Glutamatergic neuron (in vitro differentiated cells): ENCODE data around the gene XPOT. TPM values are rescaled to one million over a fixed set of nuclear protein-coding genes. Genes with fewer than 3 reads are reported as not detected.

Experiments
- DNase-seq: peaks from one replicate; pipeline ENCODE4 v3.0.0; 2022
- H3K27ac Mint-ChIP-seq: one replicate; pipeline ENCODE4 v1.8.0; 2020; ENCODE audit warnings: mild to moderate bottlenecking, mixed read lengths, inconsistent platforms; ENCODE audit not compliant: unreplicated experiment
- H3K27me3 Mint-ChIP-seq: one replicate; pipeline ENCODE4 v1.8.0; 2020; ENCODE audit warnings: mild to moderate bottlenecking, moderate library complexity, mixed read lengths, inconsistent platforms; ENCODE audit not compliant: unreplicated experiment
- H3K36me3 Mint-ChIP-seq: one replicate; pipeline ENCODE4 v1.8.0; 2020; ENCODE audit warnings: mild to moderate bottlenecking, mixed read lengths, inconsistent platforms; ENCODE audit not compliant: unreplicated experiment
- H3K4me1 Mint-ChIP-seq: one replicate; pipeline ENCODE4 v1.8.0; 2020; ENCODE audit warnings: mild to moderate bottlenecking, low read depth, mixed read lengths, inconsistent platforms; ENCODE audit not compliant: unreplicated experiment
- H3K4me3 Mint-ChIP-seq: one replicate; pipeline ENCODE4 v1.8.0; 2020; ENCODE audit warnings: mild to moderate bottlenecking, mixed read lengths, inconsistent platforms; ENCODE audit not compliant: unreplicated experiment
- H3K9me3 Mint-ChIP-seq: one replicate; pipeline ENCODE4 v1.8.0; 2020; ENCODE audit warnings: mild to moderate bottlenecking, moderate library complexity, mixed read lengths, inconsistent platforms; ENCODE audit not compliant: unreplicated experiment
- total RNA-seq: library from RNA; stranded (reverse); fragmentation: NEBNext Ultra II Directional; extraction: Animal tissue kit (Norgen Biotek cat#: 25700); gene quantifications from one replicate; pipeline ENCODE4 v1.2.1, GENCODE V29; 2021; ENCODE audit not compliant: unreplicated experiment
- TF ChIP-seq, protein P1 (sequence below): fragments of 200-600 bp; sonication (generic); IDR thresholded peaks from one replicate; pipeline ENCODE4 v1.5.0; 2021; ENCODE audit not compliant: partially characterized antibody, unreplicated experiment

Gene XPOT
- total RNA-seq, 1 donor from 2014 or later, result 108 TPM

DNA sequence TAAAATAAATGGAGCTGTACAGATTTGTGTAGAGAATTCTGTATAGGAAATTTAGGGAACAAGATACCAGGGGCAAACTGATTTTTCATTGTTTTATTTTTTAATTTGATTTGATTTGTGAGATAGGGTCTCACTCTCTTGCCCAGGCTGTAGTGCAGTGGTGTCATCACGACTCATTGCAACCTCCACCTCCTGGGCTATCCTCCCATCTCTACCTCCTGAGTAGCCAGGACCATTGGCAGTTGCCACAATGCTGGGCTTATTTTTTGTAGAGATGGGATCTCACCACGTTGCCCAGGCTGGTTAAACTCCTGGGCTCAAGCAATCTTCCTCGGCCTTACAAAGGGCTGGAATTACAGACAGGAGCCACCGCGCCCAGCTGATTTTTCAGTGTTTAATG is 29.7 kb downstream of the XPOT start:
- no peaks in the 10 kb centered on the region for H3K4me1 Mint-ChIP-seq
- no peak overlapping the region for H3K27ac Mint-ChIP-seq
- no peaks in the 10 kb centered on the region for H3K36me3 Mint-ChIP-seq
- no peak for DNase-seq
- H3K4me3 Mint-ChIP-seq, result no peak overlapping the region
- TF ChIP-seq, protein P1, sequence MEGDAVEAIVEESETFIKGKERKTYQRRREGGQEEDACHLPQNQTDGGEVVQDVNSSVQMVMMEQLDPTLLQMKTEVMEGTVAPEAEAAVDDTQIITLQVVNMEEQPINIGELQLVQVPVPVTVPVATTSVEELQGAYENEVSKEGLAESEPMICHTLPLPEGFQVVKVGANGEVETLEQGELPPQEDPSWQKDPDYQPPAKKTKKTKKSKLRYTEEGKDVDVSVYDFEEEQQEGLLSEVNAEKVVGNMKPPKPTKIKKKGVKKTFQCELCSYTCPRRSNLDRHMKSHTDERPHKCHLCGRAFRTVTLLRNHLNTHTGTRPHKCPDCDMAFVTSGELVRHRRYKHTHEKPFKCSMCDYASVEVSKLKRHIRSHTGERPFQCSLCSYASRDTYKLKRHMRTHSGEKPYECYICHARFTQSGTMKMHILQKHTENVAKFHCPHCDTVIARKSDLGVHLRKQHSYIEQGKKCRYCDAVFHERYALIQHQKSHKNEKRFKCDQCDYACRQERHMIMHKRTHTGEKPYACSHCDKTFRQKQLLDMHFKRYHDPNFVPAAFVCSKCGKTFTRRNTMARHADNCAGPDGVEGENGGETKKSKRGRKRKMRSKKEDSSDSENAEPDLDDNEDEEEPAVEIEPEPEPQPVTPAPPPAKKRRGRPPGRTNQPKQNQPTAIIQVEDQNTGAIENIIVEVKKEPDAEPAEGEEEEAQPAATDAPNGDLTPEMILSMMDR, result no peak
- H3K9me3 Mint-ChIP-seq, result no peaks in the 10 kb centered on the region
- no peaks in the 10 kb centered on the region for H3K27me3 Mint-ChIP-seq

DNA sequence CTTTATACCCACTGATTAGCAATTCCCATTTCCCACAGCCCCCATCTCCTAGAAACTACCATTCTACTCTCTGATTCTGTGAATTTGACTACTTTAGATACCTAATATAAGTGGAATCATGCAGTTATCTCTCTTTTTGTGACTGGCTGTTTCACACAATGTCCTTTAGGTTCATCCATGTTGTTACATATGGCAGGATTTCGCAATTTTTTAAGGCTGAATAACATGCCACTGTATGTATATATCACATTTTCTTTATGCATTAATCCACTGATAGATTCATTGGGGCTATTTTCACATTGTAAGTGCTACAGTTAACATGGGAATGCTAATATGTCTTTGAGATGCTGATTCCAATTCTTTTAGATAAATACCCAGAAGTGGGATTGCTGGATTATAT is 35.9 kb downstream of the XPOT start:
- no peaks in the 10 kb centered on the region for H3K9me3 Mint-ChIP-seq
- no peaks in the 10 kb centered on the region for H3K4me1 Mint-ChIP-seq
- no peak for DNase-seq
- no peak overlapping the region for H3K4me3 Mint-ChIP-seq
- no peaks in the 10 kb centered on the region for H3K36me3 Mint-ChIP-seq
- TF ChIP-seq, protein P1, result no peak
- no peak overlapping the region for H3K27ac Mint-ChIP-seq
- H3K27me3 Mint-ChIP-seq, result no peaks in the 10 kb centered on the region

DNA sequence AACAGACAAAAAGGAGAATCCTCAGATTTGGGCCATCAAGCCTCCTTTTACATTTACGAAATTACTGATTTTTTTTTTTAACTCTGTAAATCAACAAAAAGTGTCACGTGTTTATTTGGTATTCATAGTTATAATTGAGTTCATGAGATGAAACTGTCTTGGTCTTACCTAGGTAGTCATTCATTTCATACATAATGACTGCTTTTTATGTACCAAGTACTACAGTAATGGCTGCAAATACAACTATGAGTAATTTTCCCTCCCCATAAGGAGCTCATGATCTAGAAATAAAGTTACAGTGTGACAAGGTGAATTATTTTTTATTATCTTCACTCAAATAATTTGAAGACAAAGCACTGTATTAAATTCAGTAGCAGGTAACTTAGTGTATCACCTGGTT is 41.3 kb downstream of the XPOT start:
- TF ChIP-seq, protein P1, result no peak

DNA sequence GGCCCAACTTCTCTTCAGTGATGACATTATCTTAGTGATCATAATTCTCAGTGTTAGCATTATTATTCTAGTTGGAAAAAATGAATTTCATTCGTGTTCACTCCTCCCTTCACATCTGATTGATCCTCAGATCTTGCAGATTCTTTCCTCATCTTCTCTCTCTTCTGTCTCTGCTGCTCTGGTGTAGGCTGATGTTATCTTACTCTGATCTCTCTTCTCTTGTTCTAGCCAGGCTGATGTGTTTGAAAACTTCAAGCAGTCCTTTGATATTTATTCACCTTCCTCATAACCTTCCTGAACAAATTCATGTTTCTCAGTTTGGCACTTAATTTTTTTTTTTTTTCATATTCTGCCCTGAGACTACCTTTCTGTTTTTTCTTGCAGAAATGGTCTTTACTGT is 42.1 kb downstream of the XPOT start:
- H3K27me3 Mint-ChIP-seq, result no peaks in the 10 kb centered on the region
- H3K36me3 Mint-ChIP-seq, result no peaks in the 10 kb centered on the region
- no peak for DNase-seq
- TF ChIP-seq, protein P1, result no peak
- H3K4me3 Mint-ChIP-seq, result no peak overlapping the region
- peaks cover 3% of the 10 kb centered on the region for H3K4me1 Mint-ChIP-seq
- H3K9me3 Mint-ChIP-seq, result no peaks in the 10 kb centered on the region
- no peak overlapping the region for H3K27ac Mint-ChIP-seq

More for the DNA sequence above, 41.3 kb downstream of the XPOT start:
- no peak overlapping the region for H3K27ac Mint-ChIP-seq
- H3K9me3 Mint-ChIP-seq, result no peaks in the 10 kb centered on the region
- no peak overlapping the region for H3K4me3 Mint-ChIP-seq
- H3K36me3 Mint-ChIP-seq, result no peaks in the 10 kb centered on the region
- no peaks in the 10 kb centered on the region for H3K27me3 Mint-ChIP-seq
- H3K4me1 Mint-ChIP-seq, result no peaks in the 10 kb centered on the region
- DNase-seq, result no peak

DNA sequence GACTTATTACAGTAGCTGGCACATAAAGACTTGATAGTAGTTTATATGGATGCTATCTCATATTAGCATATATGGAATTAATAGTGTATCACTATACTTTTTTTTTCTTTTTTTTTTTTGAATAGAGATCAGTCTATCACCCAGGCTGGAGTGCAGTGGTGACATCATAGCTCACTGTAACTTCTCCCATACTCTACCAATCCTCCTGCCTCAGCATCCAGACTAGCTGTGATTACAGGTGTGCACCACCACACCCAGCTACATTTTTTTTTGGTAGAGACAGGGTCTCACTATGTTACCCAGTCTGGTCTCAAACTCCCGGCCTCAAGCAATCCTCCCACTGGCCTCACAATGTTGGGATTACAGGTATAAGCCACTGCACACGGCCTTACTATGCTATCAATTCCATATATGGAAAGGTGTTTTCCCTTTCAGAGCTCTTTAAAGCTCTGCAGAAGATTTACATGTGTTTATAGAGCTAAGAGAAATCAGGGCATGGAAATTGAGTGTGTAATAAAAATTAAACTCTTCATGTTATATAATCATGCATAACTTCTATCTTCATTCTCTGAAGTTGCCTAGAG is 46.0 kb downstream of the XPOT start:
- TF ChIP-seq, protein P1, result no peak
- Mint-ChIP-seq H3K27me3 (no peaks in the 10 kb centered on the region), H3K9me3 (peaks cover 5% of the 10 kb centered on the region), H3K36me3 (no peaks in the 10 kb centered on the region), H3K4me3 (peak overlapping the region; percentile 46), H3K27ac (no peak overlapping the region), H3K4me1 (peaks cover 3% of the 10 kb centered on the region)
- no peak for DNase-seq
